ENCODE data around the gene RAB8A. TPM values are rescaled to one million over a fixed set of nuclear protein-coding genes. Genes with fewer than 3 reads are reported as not detected.

RAB8A gene
- total and polyA plus RNA-seq, 2 of the 8 experiments (the other 6 are each of a cell fraction or from before 2014, with no cell fraction given): 65.8 to 97.0 TPM

- H3K79me1 ChIP-seq (ENCODE audit: low read depth, low read length): no peaks in the 10 kb centered on the region
- ChIA-PET POLR2A (ENCODE audit: partially characterized antibody) (interaction anchor here (0.6 to 37.0 kb wide), 8 partner anchors 9 to 193 kb away, joined by 3 to 582 read pairs (median 4); partner anchors contain the start of gene TPM4), CTCF (ENCODE audit: partially characterized antibody) (interaction anchor here (0.5 to 2.1 kb wide), 7 partner anchors 10 to 1138 kb away, joined by 3 to 6 read pairs (median 4); no protein-coding TSS in a partner anchor)
- no peaks in the 10 kb centered on the region for H3K27me3 ChIP-seq (replicated peaks in 1 of 4; ENCODE audit: control insufficient read depth in 3 of 4, extremely low read depth in 1 of 4, insufficient read depth in 3 of 4, low read length in 3 of 4)
- H2AK5ac ChIP-seq (ENCODE audit: low read depth, low read length): no peak overlapping the region
- H3K27ac ChIP-seq (ENCODE audit: low read depth, low read length): no peak overlapping the region
- H4K8ac ChIP-seq (ENCODE audit: extremely low read depth, insufficient read depth, low read length): no peak overlapping the region
- H3K18ac ChIP-seq (ENCODE audit: extremely low read depth, low read length): no peak overlapping the region
- H3K4me2 ChIP-seq (ENCODE audit: insufficient read depth in 1 of 2, low read depth in 2 of 2, low read length in 2 of 2): no peak overlapping the region
- H2AFZ ChIP-seq (ENCODE audit: low read length): no peak overlapping the region
- H4K91ac ChIP-seq (replicated peaks; ENCODE audit: insufficient read length, low read length): no peak overlapping the region
- FAIRE-seq (no peak), DNase-seq (ENCODE audit: low read depth in 1 of 2, low spot score in 2 of 2) (no peak)
- no peaks in the 10 kb centered on the region for H3K4me1 ChIP-seq (replicated peaks in 1 of 4; ENCODE audit: control insufficient read depth in 3 of 4, insufficient read depth in 4 of 4, low read length in 3 of 4)
- no peak overlapping the region for H3K23ac ChIP-seq (ENCODE audit: insufficient read length)
- H3K9ac ChIP-seq (replicated peaks in 1 of 4; ENCODE audit: extremely low read depth in 1 of 4, low read depth in 3 of 4, low read length in 3 of 4): no peak overlapping the region
- H3K23me2 ChIP-seq (ENCODE audit: low read depth, low read length): no peaks in the 10 kb centered on the region; the same call in 1 of the 2 replicates
- no peak overlapping the region for H2BK5ac ChIP-seq (ENCODE audit: low read depth, low read length)
- no peak overlapping the region for H3K14ac ChIP-seq (ENCODE audit: insufficient read length)
- TF ChIP-seq ASH2L (IDR thresholded peaks at IDR 0.05; ENCODE audit: low read length) (no peak), MAX (IDR thresholded peaks at IDR 0.05) (no peak), POLR2A (IDR thresholded peaks at IDR 0.05; ENCODE audit: control extremely low read depth in 1 of 2, low read depth in 2 of 2, low read length in 2 of 2) (peak in 1 of 2 experiments; percentile 44; a peak in 1 of 3 replicates), EZH2 (IDR thresholded peaks at IDR 0.05; ENCODE audit: low read depth, low read length, severe bottlenecking) (no peak), RAD21 (IDR thresholded peaks at IDR 0.05 in 1 of 2, conservative IDR thresholded peaks at IDR 0.05 in 1 of 2; ENCODE audit: low read depth in 2 of 2, low read length in 2 of 2) (no peak), ZNF274 (IDR thresholded peaks at IDR 0.05; ENCODE audit: borderline replicate concordance, extremely low read depth, low read length) (no peak), CTBP2 (IDR thresholded peaks at IDR 0.05; ENCODE audit: borderline replicate concordance, insufficient read depth, insufficient read length, low read length) (no peak), TAF1 (IDR thresholded peaks at IDR 0.05; ENCODE audit: low read depth, low read length) (no peak)
- H2BK15ac ChIP-seq (ENCODE audit: low read length): no peak overlapping the region
- H2BK12ac ChIP-seq (ENCODE audit: low read depth, low read length): no peak overlapping the region
- 97% methylated on average over 8 of the region's 10 CpGs; no CpG with 5 or more reads in 1 of the 2 experiments for WGBS, 2 experiments (ENCODE audit: extremely low coverage in 1 of 2, insufficient coverage in 1 of 2, insufficient read length in 1 of 2, insufficient replicate concordance in 2 of 2, low coverage in 1 of 2, low lambda C conversion rate in 2 of 2, missing lambda C conversion rate in 1 of 2)
- no peaks in the 10 kb centered on the region for H3K9me3 ChIP-seq (ENCODE audit: insufficient read depth in 2 of 2, low read depth in 1 of 2, low read length in 1 of 2)
- no peaks in the 10 kb centered on the region for H3K79me2 ChIP-seq (ENCODE audit: control insufficient read depth in 1 of 2, insufficient read depth in 2 of 2, low read length in 2 of 2)
- no peak overlapping the region for H3K4ac ChIP-seq (replicated peaks; ENCODE audit: insufficient read length, low read depth, low read length)
- H3K56ac ChIP-seq (replicated peaks; ENCODE audit: insufficient read length, low read depth, low read length): no peak overlapping the region
- no peak overlapping the region for H4K5ac ChIP-seq (ENCODE audit: insufficient read length, low read depth, low read length)
- H2BK120ac ChIP-seq (replicated peaks; ENCODE audit: low read depth, low read length): no peak overlapping the region
- peaks cover 36 to 92% (median 79%) of the 10 kb centered on the region in 4 experiments for H3K36me3 ChIP-seq (ENCODE audit: control insufficient read depth in 2 of 4, insufficient read depth in 4 of 4, low read length in 3 of 4)
- peaks cover 2 to 3% of the 10 kb centered on the region in 2 experiments for H4K20me1 ChIP-seq (replicated peaks in 1 of 2; ENCODE audit: control insufficient read depth in 1 of 2, insufficient read depth in 2 of 2, low read length in 2 of 2)
- H3K4me3 ChIP-seq (ENCODE audit: extremely low read depth in 1 of 4, insufficient read depth in 2 of 4, low read depth in 3 of 4, low read length in 4 of 4): no peak overlapping the region
- no peak overlapping the region for H2BK20ac ChIP-seq (ENCODE audit: low read length)
Measured at GRCh38 chr19:16094360-16095070, 17.2 kb upstream of the RAB8A start.

All from H1 (cell line).